HG03139 (cell line): ENCODE results near the gene C16orf74.

Experiments
- ATAC-seq: cut with Tn5 transposase; IDR thresholded peaks from one replicate; pipeline ENCODE4 v1.9.1; 2021; ENCODE audit not compliant: unreplicated experiment

The C16orf74 gene

GRCh38 chr16:85718682-85719081 is 32.2 kb downstream of the C16orf74 start:
- ATAC-seq: no peak

GRCh38 chr16:85718153-85718477 is 32.8 kb downstream of the C16orf74 start:
- no peak for ATAC-seq

GRCh38 chr16:85717393-85718152 is 33.3 kb downstream of the C16orf74 start:
- ATAC-seq: no peak

GRCh38 chr16:85716680-85717038 is 34.2 kb downstream of the C16orf74 start:
- ATAC-seq: no peak

GRCh38 chr16:85716022-85716679 is 34.7 kb downstream of the C16orf74 start:
- ATAC-seq: no peak

- no peak for ATAC-seq
Observed at GRCh38 chr16:85715169-85716021, 35.5 kb downstream of the C16orf74 start.

- no peak for ATAC-seq
Observed at GRCh38 chr16:85712801-85713200, 38.1 kb downstream of the C16orf74 start.

- ATAC-seq: no peak
Observed at GRCh38 chr16:85711982-85712587, 38.8 kb downstream of the C16orf74 start.

GRCh38 chr16:85710732-85711131 is 40.2 kb downstream of the C16orf74 start:
- no peak for ATAC-seq

GRCh38 chr16:85709766-85710585 is 40.9 kb downstream of the C16orf74 start:
- no peak for ATAC-seq

- no peak for ATAC-seq
Observed at GRCh38 chr16:85708338-85708737, 42.6 kb downstream of the C16orf74 start.

- ATAC-seq: no peak
Observed at GRCh38 chr16:85707528-85708095, 43.3 kb downstream of the C16orf74 start.

GRCh38 chr16:85706449-85707034 is 44.4 kb downstream of the C16orf74 start:
- ATAC-seq: no peak

- ATAC-seq: no peak
Observed at GRCh38 chr16:85704900-85705846, 45.7 kb downstream of the C16orf74 start.

- no peak for ATAC-seq
Observed at GRCh38 chr16:85704011-85704410, 46.9 kb downstream of the C16orf74 start.

- no peak for ATAC-seq
Observed at GRCh38 chr16:85699628-85700027, 51.3 kb downstream of the C16orf74 start.

GRCh38 chr16:85698935-85699558 is 51.8 kb downstream of the C16orf74 start:
- ATAC-seq: no peak

- no peak for ATAC-seq
Observed at GRCh38 chr16:85698459-85698891, 52.4 kb downstream of the C16orf74 start.
